ENCODE measurements around the gene MMP11.

DNA sequence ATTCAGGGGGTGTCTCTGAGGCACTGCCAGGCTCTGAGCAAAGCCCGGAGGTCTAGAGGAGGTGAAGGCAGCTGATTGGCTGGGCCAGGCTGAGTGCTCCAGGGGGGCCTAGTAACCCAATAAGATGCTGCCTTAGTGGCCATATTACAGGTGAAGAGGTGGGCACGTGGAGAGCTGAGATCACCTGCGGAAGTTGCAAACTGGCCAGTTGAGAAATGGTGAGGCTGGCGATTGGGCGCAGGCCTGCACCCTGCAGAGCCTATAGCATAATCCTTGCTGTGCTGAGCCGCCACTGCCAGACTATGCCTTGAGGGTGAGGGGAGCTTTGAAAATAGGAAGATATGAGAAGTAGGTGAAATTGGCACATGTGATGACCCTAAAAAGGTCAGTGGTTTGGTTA, 44.5 kb downstream of the MMP11 start:
- TF ChIP-seq CTCF (conservative IDR thresholded peaks at IDR 0.05; ENCODE audit: low read depth, low read length) (no peak), POLR2A (IDR thresholded peaks at IDR 0.05; ENCODE audit: low read depth, low read length) (no peak), CHD1 (IDR thresholded peaks at IDR 0.05; ENCODE audit: low read depth, low read length) (no peak), MAFK (IDR thresholded peaks at IDR 0.05; ENCODE audit: low read depth, low read length) (no peak), RAD21 (IDR thresholded peaks at IDR 0.05; ENCODE audit: low read length) (no peak), CEBPB (IDR thresholded peaks at IDR 0.05; ENCODE audit: low read depth, low read length) (no peak), MXI1 (IDR thresholded peaks at IDR 0.05; ENCODE audit: borderline replicate concordance, low read depth, low read length) (no peak), MAZ (IDR thresholded peaks at IDR 0.05; ENCODE audit: borderline replicate concordance, low read depth, low read length) (no peak), SMC3 (IDR thresholded peaks at IDR 0.05; ENCODE audit: low read depth, low read length) (no peak), BHLHE40 (IDR thresholded peaks at IDR 0.05; ENCODE audit: low read depth, low read length) (no peak), RFX5 (IDR thresholded peaks at IDR 0.05; ENCODE audit: low read depth, low read length) (no peak), FOS (IDR thresholded peaks at IDR 0.05; ENCODE audit: low read depth, low read length) (no peak)
- TF ChIP-seq, protein P1, sequence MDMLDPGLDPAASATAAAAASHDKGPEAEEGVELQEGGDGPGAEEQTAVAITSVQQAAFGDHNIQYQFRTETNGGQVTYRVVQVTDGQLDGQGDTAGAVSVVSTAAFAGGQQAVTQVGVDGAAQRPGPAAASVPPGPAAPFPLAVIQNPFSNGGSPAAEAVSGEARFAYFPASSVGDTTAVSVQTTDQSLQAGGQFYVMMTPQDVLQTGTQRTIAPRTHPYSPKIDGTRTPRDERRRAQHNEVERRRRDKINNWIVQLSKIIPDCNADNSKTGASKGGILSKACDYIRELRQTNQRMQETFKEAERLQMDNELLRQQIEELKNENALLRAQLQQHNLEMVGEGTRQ (IDR thresholded peaks at IDR 0.05; ENCODE audit: low read depth, low read length): no peak
- TF ChIP-seq, protein P2, sequence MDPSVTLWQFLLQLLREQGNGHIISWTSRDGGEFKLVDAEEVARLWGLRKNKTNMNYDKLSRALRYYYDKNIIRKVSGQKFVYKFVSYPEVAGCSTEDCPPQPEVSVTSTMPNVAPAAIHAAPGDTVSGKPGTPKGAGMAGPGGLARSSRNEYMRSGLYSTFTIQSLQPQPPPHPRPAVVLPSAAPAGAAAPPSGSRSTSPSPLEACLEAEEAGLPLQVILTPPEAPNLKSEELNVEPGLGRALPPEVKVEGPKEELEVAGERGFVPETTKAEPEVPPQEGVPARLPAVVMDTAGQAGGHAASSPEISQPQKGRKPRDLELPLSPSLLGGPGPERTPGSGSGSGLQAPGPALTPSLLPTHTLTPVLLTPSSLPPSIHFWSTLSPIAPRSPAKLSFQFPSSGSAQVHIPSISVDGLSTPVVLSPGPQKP (IDR thresholded peaks at IDR 0.05; ENCODE audit: borderline replicate concordance, low read depth, low read length): no peak

Measured in IMR-90 (cell line).